ENCODE results near the gene SORCS2.

DNA sequence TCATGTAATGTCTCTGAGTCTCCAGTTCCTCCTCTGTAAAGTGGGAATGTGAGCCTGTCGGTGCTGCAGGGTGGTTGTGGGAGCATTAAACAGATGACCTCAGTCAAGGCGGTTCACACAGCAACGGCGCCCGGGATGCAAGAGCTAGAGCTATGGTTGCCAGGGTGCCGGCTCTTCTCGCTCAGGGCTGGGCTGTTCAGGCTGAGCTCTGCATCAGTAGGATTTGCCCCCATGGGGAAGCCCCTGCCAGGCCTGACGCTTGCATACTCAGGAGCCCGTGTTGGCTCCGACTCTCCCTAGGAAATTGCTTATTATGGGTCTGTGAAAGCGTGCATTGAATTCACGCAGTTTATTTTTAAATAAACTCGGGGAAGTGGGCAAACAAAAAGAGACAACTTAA lies 175.1 kb downstream of the SORCS2 start:
- no peak for TF ChIP-seq FOXP2 (optimal IDR thresholded peaks at IDR 0.05; ENCODE audit: control extremely low read depth, extremely low read length, insufficient read depth)
- TF ChIP-seq EZH2 (IDR thresholded peaks at IDR 0.05), result no peak

Data from SK-N-MC (cell line).